DMS 273 (cell line): ENCODE results near the gene PEX14.
A peak's percentile ranks its signal among the peaks of the same experiment; 100 is the strongest.

Experiments
- DNase-seq: peaks from one replicate; lab custom pipeline; 2025; ENCODE audit not compliant: unreplicated experiment; lab: John Stamatoyannopoulos, UW

PEX14 gene

GRCh38 chr1:10629816-10630571, 155.2 kb downstream of the PEX14 start:
- no peak for DNase-seq

GRCh38 chr1:10630661-10631120, 155.9 kb downstream of the PEX14 start:
- no peak for DNase-seq

GRCh38 chr1:10631121-10631810, 156.5 kb downstream of the PEX14 start:
- no peak for DNase-seq

- DNase-seq, result no peak
Observed at GRCh38 chr1:10631811-10632593, 157.3 kb downstream of the PEX14 start.

- DNase-seq, result no peak
Observed at GRCh38 chr1:10632691-10633090, 157.9 kb downstream of the PEX14 start.

GRCh38 chr1:10633416-10633815, 158.7 kb downstream of the PEX14 start:
- no peak for DNase-seq

GRCh38 chr1:10634075-10634427, 159.3 kb downstream of the PEX14 start:
- no peak for DNase-seq

- DNase-seq, result peak; percentile 77
Observed at GRCh38 chr1:10634428-10635084, 159.8 kb downstream of the PEX14 start.

- peak; percentile 81 for DNase-seq
Observed at GRCh38 chr1:10635085-10635896, 160.5 kb downstream of the PEX14 start.

GRCh38 chr1:10635992-10636391, 161.2 kb downstream of the PEX14 start:
- DNase-seq, result peak; percentile 51

GRCh38 chr1:10637400-10637799, 162.7 kb downstream of the PEX14 start:
- DNase-seq, result peak; percentile 47

GRCh38 chr1:10637834-10638558, 163.2 kb downstream of the PEX14 start:
- DNase-seq, result peak; percentile 51

GRCh38 chr1:10638559-10639005, 163.8 kb downstream of the PEX14 start:
- no peak for DNase-seq

GRCh38 chr1:10639011-10639774, 164.4 kb downstream of the PEX14 start:
- no peak for DNase-seq

GRCh38 chr1:10639775-10640578, 165.2 kb downstream of the PEX14 start:
- peak; percentile 90 for DNase-seq

GRCh38 chr1:10640843-10641553, 166.2 kb downstream of the PEX14 start:
- no peak for DNase-seq

- DNase-seq, result no peak
Observed at GRCh38 chr1:10641976-10642375, 167.2 kb downstream of the PEX14 start.
